Hematopoietic multipotent progenitor cell treated with erythropoietin and hydrocortisone succinate and interleukin-3 and kit ligand, for 6 days (in vitro differentiated cells): Measurements from ENCODE around the gene ZBTB21.

Source experiments
- DNase-seq: peaks from one replicate; pipeline ENCODE4 v3.0.0-alpha.2; 2015

Gene ZBTB21

DNA sequence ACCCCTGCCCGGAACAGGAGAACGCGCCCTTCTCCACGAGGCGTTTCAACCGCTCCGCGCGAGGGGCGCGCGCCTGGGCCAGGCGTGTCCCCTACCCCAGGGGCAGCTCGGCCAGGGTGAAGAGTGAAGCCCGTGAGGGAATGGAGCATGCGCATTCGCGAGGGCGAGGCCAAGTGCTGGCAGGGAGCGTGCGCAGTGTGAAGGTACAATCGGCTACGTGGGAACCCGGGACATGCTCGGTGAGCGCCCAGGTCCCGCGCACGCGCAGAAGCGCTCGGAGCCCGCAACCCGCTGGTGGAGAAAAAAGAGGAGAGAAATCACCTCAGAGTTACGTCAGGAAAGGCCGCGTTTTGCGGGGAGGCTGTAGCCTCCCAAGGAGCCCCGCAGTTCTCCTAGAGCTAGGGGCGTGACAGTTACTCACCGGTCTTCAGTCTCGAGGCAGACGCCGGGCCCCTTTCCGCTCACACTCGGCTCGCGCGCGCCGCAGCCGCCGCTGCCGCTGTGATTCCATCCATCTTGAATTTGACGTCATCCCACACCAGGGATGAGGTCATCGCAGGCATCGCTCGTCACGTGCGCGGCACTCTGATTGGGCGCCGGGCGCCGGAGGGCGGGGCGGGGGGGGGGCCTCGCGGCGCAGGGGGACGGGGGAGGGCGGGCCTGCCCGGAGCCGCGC lies at the start of gene ZBTB21:
Gene ZBTB21, minus strand, starts transcription at position 530 of the 676 bp plus-strand sequence. CDS start 16,265 bp downstream, outside the sequence.
- peak; percentile 99 for DNase-seq

DNA sequence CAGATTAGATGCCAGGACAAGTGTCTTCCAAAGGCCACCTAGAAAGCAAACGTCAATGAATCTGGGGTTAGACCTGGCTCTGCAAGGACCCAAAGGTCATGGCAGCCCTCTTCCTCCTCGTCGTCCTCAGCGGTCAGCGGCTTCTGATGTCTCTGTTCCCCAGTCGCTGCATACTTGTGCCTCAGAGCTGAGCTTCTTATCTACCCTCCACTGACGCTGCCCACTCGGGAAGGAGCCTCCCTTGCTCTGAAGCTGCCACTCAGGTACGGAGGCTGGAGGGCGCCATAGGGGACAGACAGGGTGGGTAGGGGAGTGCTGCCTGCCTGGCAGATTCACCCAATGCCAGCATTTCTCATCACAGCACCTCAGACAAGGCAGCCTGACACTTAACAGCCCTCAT lies 49.6 kb upstream of the ZBTB21 start:
- no peak for DNase-seq

DNA sequence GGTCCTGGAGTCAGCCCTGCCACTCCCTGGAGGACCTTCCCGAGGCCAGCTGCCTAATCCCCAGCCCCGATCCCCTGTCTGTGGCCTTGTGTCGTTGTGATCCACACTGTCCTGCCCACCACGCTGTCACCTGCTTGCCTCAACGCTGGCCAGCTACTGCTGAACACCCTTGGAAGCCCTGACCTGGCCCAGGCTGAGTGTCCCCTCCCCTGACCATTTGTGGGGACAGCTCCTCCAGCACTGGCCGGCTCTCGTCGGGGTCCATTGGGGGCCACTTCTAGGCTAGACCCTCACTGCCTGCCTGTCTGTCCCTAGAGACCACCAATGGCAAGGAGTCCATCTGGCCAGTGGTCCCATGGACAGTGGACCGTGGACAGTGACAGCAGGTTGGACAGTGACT lies 49.0 kb upstream of the ZBTB21 start:
- DNase-seq, result no peak

DNA sequence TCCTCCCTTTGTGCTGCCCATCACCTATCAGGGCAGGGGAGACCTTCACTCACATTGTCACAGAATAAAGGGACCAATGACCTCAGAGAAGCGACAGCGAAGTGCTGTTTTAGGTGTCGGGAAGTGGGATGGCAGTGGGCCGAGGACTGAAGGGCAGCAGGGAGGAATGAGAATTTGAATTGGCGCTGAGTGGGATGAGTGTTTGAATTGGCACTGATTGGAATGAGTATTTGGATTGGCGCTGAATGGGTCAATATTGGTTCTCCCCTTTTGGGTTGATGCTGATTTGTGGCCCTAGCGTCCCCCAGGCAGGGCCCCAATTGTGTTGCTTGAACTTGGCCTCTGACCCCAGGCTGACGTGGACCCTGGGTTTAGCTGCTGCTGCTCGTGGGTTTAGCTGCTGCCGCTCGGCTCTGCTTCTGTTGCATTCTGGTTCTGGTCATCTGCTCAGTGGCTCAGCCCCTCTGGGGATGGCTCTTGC lies 48.5 kb upstream of the ZBTB21 start:
- no peak for DNase-seq

DNA sequence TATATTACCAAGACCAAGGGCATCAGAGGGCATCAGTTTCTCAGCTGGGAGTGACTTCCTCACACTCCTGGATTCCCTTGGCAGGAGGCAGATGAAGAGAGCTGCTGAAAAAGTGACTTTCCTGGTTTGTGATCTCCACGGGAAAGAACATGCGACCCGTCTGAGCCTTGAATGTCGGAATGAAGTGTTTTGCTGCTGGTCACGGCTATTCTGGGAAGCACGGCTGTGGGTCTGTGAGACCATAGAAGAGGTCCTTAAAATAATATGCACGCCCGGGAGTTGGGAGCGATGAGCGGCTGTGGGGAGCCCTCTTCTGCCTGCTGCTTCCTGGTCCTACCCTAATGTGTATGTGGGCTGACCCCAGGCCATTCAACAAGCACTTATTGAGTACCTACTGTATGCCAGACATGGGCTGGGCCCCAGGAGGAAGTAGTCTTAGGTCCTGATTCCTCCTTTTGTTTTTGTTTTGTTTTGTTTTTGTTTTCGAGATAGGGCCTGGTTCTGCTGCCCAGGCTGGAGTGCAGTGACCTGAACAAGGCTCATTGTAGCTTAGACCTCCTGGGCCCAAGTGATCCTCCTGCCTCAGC lies 47.8 kb upstream of the ZBTB21 start:
- DNase-seq, result no peak

DNA sequence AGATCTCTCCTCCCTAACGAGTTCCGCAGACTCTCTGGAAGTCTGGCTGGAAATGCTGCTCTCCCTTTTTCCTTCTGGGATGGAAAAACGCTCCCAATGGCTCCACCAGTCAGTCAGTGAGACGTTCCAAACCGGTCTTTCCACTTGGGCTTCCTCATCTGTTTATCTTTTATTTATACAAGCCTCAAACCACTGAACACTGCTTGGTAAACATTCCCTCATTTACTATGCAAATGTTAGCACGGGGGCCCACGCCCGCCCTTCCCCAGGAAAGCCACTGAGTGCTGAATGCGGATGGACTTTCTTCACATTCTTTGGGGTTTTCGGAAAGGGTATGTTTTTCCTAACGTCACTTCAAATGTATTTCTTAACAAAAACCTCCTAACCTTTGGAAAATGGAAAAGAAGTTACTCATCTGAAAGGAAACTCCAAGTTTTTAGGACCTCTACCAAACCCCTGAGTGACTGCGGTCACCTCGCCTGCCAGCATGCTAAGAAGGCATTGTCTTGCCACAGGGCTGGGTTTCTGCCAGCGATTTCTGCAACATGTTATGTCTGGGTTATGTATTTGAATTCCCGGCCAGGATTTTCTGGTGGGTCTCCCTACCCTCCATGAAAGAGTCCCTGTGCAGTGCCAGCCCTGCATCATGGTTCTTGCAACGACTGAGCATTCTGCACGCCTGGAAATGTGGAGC lies 47.0 kb upstream of the ZBTB21 start:
- no peak for DNase-seq

DNA sequence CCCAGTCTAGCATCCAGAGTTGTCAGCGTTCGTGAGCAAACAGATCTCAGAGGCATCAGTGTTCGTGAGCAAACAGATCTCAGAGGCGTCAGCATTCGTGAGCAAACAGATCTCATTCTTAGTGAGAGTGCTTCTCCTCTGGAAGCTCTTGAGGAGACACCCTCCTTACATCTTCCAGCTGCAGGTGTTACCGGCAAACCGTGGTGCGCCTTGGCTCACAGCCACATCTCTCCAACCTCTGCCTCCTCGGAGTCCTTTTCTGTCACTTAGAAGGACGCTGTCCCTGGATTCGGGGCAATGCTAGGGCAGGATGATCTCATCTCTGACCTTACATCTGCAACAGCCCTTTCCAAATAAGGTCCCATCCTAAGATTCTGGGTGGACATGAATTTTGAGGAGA lies 46.3 kb upstream of the ZBTB21 start:
- DNase-seq, result no peak

DNA sequence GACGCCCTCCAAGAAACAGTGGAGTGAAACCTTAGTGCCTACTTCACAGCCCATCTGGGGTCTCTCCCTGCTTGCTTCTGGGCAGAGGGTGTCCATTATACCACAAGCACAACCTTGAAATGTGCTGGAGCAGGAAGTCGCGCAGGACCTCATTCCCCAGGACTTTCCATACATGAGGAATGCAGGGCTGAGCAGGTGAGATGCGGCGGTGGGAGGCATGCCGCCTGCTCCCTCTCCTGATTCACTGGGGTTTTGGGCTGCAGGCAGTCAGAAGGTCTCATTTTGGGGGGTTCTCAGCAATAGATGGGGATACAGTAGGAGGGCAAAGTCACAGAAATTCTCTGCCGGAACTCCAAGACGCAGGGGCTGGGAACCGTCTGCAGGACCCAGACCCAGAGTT lies 45.3 kb upstream of the ZBTB21 start:
- DNase-seq, result no peak

DNA sequence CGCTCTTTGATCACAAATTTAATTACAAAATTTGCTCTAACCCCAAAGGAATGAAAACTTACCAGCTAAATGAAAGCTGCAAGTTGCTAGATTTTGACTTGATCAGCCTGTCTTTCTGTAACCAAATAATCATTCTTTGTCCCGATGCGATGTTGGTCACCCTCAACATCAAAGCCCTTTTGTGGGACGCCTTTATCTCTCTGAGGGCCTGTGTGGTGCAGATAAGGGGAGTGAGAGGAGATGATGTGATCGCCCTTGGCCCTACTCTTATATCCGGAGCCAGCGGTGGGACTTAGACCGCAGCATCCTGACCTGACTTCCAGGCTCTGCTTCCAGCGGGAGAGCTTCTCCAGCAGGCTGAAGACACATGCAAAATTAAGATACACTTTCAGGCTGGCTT lies 41.6 kb upstream of the ZBTB21 start:
- DNase-seq, result peak; percentile 92

DNA sequence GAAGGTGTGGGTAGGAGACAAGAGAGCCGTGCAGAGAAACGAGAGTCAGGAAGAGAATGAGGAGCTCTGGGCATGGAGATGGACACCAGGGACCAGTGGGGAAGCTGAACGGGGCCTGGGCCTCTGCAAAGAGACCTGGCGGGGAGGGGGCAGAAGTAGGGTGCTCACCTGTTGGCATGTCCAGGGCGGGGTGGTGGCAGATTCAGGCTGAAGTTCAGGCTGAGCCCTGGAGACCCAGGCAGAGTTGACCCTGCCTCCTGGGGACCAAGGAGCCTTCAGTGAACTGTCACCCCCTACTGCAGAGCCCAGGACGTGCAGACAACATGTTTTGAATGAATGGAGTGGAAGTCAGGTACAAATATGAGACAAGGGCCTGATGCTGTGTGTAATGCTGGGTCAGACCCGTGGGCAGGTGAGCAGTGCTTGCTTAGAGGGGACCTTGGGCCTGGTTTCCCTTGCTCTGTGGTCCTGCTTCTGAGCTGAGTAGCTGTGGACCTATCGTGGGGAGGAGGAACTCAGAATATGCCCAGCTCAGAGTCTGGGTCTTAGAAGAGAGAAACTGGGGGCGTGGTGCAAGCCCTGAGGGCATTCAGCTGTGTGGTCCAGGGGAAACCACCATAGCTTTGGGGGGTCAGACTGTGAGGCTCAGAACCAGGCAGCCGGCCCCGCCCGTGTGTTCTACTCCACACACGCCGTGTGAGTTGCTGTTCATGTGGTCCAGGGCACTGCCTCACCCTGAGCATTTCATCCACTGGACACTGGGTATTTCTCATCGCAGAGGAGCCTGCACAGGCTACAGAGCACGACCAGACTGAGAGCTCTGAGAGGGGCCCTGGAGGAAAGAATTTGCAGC lies 39.6 kb upstream of the ZBTB21 start:
- DNase-seq, result no peak

DNA sequence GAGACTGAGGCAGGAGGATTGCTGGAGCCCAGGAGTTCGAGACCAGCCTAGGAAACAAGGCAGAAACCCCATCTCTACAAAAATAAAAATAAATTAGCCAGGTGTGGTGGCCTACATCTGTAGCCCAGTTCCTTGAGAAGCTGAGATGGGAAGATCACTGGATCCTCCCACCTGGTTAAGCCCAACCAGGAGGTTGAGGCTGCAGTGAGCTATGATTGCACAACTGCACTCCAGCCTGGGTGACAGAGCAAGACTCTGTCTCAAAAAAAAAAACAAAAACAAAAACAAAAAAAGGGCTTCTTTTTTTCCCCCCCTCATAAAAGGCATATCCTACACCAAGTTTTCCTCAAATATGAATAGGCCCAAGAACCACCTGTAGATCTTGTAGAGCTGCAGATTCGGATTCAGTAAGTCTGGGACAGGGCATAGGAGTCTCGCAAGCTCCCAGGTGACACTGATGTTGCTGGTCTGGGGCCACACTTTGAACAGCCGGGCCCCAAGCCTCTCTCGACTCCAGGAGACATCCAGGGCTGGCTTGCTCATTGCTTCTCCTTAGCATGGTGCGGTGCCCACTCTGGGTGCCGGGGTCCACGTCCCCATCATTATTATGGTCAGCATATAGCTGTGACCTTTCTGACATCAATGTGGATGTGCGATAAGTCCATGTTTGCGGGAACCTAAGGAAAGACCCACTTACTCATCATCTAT lies 38.9 kb upstream of the ZBTB21 start:
- DNase-seq, result no peak

DNA sequence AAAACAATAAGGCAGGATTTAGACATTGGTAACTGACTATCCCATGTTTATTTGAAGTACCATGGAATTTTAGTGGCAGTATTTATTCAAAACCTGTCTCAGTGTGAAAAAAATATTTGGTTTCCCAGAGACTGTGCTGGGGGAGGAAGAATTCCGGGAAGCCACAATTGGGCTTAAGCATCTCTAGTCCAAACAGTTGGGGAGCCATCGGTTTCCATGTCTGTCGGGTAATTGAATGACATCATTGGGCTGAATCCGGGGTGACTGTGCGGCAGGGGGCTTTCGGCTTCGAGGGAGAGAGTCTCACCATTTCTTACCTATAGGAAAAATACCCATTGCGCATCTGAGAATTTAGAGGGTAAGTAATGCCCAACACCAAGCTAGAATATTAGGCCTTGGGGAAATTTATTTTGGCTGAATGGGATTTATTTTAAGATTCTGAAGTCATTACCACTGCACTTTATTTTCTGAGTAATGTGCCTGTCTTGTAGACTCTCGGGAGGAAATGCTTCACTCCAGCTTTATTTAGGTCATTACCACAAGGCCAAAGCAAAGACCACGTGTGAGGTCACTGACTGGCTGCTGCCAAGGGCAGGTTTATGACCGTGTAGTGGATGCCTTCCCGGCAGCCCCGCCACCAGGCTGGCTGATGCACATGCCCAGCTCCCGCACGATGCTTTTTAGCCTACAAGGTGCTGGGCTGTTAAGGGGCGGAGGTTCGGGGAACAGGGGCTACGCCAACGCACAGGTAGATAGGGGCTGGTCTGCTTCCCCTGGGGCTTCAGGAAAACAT lies 37.9 kb upstream of the ZBTB21 start:
- no peak for DNase-seq

DNA sequence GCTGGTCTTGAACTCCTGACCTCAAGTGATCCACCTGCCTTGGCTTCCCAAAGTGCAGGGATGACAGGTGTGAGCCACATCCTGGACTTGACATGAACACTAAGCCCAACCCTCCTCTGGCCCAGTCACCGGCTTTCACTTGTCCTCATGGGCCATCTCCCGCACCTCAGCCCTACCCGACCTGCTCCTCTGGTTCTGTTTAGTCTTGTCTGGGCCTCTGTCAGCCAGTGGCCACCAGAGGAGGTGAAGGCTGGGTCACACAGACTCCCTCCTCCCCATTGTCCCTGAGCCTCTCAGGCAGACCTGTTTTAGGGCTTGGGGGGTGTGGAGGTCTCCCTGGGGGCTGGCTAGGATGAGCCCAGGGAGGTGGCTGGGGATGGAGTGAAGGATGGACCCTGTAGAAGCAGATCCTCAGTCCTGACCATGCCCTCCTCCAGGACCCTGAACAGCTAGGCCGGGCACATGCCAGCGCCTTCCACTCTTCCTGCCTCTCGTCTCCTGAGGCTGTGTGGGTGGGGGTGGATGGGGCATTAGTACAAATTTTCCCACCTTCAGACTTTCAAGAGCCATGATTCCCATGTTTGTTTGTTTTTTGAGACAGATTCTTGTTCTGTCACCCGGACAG lies 34.8 kb upstream of the ZBTB21 start:
- no peak for DNase-seq

DNA sequence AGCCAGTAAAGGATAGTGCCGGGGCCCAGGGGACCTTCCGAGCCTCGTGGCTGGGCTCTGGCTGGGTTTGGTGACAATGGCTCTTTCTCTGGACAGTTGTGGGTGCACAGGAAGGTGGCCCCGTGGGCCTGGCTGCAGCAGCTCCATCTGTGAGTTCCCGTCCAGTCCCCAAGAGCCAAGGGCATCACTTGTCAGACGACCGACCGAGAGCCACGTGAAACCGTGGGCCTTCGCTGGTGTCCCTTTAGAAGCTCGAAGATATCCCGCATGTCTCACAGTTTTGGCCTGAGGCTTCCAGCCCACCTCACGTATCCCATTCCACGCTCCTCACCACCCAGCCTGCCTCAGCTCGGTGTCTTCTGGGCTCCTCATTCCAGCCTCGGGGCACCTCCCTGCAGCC lies 33.8 kb upstream of the ZBTB21 start:
- DNase-seq, result no peak

DNA sequence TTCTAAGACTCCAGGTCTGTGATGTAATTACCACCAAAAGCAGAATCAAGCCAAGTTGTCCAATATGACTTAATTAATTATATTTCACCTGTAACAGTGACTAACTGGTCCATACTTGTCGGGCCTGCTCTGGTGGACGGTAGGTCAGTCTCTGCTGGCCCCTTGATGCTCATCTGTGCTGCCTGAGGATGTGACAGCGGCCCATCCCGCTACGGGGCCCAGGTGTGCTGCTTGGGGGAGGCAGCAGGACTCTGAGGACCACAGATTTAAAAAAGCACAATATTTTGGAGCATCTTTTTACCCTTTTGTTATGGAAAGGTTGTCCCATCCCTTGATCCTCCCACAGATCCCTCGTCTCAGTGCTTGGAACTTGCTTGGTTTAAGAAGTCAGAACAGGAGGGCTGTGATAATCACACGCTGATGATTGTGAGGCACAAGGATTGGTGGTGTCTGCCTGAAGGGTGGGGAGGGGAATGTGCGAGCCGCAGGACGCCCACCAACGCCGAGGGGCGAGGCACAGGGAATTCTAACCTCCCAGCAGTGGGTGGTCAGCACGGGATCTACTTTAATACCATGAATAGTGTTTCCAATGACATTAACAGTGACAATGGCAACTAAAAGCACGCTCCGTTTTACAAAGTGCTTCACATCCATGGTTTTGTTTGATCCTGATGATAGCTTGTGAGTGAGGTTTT lies 33.2 kb upstream of the ZBTB21 start:
- DNase-seq, result no peak

DNA sequence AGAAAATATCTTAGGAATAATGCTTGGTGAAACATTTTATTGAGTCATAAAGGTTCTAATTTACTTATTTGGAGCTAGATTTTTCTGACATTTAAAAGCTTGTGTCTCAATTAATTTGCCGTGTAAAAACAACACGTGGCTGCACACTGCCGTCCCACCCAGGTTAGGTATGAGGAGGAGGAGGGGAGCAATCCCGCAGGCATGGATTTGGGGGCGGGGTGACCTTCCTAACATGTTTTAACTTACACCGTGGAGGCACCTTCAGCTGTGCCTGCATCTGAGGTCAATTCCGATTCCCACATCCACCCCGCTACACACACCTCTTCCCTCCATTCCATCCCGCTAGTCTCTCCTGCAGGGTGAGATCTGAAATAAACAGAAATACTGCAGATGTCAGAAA lies 32.5 kb upstream of the ZBTB21 start:
- DNase-seq, result no peak

DNA sequence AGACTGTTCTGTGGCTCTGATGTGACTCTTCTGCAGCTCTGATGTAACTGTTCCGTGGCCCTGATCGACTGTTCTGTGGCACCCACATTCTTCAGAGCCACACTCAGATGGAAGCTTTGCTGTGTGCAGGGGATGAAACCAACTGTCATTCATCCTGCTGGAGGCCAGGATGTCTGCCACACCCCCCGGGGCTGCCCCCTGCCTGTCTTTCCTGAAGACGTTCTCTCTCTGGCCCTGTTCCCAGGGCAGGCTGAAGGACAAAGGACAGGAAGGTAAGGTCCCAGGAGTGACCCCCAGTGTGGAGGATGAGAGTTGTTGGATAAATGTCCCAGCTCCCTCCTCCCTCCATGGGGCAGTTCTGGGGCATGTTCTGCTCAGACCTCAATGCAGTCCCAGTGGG lies 31.6 kb upstream of the ZBTB21 start:
- DNase-seq, result no peak

DNA sequence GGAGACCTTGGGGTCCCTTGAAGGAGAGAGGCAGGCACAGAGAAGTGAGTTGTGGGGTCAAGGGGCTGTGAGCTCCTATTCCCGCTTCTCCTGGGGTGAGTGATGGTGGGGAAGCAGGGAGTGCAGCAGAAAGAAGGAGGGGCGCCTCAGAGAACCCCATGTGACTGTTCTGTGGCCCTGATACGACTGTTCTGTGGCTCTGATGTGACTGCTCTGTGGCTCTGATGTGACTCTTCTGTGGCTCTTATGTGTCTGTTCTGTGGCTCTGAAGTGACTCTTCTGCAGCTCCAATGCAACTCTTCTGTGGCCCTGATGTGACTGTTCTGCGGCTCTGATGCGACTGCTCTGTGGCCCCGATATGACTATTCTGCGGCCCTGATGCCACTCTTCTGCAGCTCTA lies 31.1 kb upstream of the ZBTB21 start:
- no peak for DNase-seq

DNA sequence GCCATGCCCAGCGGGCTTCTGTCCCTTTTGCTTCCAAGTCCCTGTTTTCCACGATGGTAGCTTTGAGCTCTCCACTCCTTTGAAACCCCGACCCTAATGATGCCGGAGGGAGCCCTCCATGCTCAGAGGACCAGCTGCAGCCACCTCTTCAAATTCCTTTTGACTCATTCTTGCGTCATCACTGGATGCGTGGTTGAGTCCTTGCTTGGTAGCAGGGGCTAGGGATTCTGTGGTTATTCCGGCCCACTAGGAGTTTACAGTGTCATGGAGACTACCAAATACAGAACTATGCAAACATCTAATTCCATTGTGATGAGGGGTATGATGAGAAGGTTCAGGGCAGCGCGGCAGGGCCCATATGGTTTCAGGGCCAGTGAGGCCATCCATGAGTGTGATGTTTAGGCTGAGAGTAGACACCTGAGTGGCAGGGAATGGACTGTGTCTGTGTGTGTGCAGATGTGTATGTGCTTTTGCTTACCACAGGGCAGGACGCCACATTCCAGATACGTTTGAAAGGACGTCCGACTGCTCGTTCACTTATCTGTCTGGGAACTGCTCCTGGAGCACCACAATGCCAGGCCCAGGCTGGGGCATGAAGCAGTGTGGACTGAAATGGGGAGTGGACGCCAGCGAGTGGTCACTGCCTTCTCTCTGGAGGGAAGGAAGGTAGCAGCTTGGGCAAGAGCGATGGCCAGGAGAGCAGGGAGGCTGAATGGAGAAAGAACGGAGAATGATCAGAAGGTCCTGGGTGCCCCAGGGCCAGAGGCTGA lies 30.4 kb upstream of the ZBTB21 start:
- DNase-seq, result no peak

DNA sequence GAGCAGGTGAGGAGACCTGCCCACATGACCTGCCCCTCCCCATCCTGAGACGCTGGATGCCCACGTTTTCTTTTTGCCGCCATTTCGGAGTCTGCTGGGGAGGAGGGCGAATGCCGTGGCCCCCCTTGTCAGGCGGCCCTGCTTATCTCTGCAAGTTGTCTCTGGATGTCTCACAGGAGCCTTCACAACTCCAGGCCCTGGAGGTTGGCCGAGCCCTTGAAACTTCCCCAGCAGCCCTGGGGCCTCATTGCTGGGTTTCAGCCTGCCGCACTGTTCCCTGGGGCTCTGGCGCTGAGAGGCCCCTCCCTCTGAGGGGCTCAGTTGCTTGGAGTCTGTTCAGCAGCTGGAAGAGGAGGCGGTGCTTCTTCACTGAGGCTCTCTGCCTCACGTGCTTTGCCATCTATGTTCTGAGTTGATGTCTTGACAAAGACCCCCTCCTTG lies 29.8 kb upstream of the ZBTB21 start:
- DNase-seq, result no peak
